Neural progenitor cell (in vitro differentiated cells): Measurements from ENCODE around the gene RNU1-4. TPM values are rescaled to one million over a fixed set of nuclear protein-coding genes. Genes with fewer than 3 reads are reported as not detected.
"Not testable (repeated sequence)": the region's sequence is repeated elsewhere in the genome, so short reads cannot be mapped to it uniquely, and the experiment has no call there.

ENCODE experiments used
- DNase-seq: peaks from one replicate; pipeline ENCODE4 v3.0.0-alpha.2; 2016; ENCODE audit warnings: low spot score
- H2AFZ ChIP-seq: fragments of 200-600 bp; sonication (generic); replicated peaks from 2 replicates; pipeline ENCODE4 v1.6.1; 2016; ENCODE audit warnings: antibody characterized with exemption
- H3F3A ChIP-seq: fragments of 200-600 bp; sonication (generic); 2 replicates; pipeline ENCODE4 v1.6.1; 2016; ENCODE audit warnings: antibody characterized with exemption, low read depth
- H3K27ac ChIP-seq: fragments of 200-600 bp; sonication (generic); 2 replicates; pipeline ENCODE4 v1.5.1; 2016; ENCODE audit warnings: mild to moderate bottlenecking
- H3K27me3 ChIP-seq: fragments of 200-600 bp; sonication (generic); 2 replicates; pipeline ENCODE4 v1.6.1; 2016; ENCODE audit warnings: mild to moderate bottlenecking, moderate library complexity
- H3K36me3 ChIP-seq: fragments of 200-600 bp; sonication (generic); 2 replicates; pipeline ENCODE4 v1.5.1; 2016
- H3K4me1 ChIP-seq: fragments of 200-600 bp; sonication (generic); 2 replicates; pipeline ENCODE4 v1.6.1; 2016; ENCODE audit warnings: mixed run types
- H3K4me2 ChIP-seq: fragments of 200-600 bp; sonication (generic); 2 replicates; pipeline ENCODE4 v1.6.1; 2016
- H3K4me3 ChIP-seq: fragments of 200-600 bp; sonication (generic); 2 replicates; pipeline ENCODE4 v1.5.1; 2016
- H3K79me2 ChIP-seq: fragments of 200-600 bp; sonication (generic); 2 replicates; pipeline ENCODE4 v1.6.1; 2016; ENCODE audit warnings: low read depth
- H3K9ac ChIP-seq: fragments of 200-600 bp; sonication (generic); 2 replicates; pipeline ENCODE4 v1.6.1; 2016
- H3K9me3 ChIP-seq: fragments of 200-600 bp; sonication (generic); 2 replicates; pipeline ENCODE4 v1.5.1; 2016; ENCODE audit warnings: low read depth
- H4K20me1 ChIP-seq: fragments of 200-600 bp; sonication (generic); 2 replicates; pipeline ENCODE4 v1.6.1; 2016; ENCODE audit warnings: low read depth
- H3K27ac Mint-ChIP-seq: 3 replicates; pipeline ENCODE4 v1.8.0; 2021; ENCODE audit warnings: mixed read lengths
- H3K27me3 Mint-ChIP-seq: 2 replicates; pipeline ENCODE4 v1.8.0; 2022; ENCODE audit warnings: low read depth, mild to moderate bottlenecking, inconsistent platforms, moderate library complexity, mixed read lengths; ENCODE audit not compliant: insufficient read depth
- H3K36me3 Mint-ChIP-seq: 3 replicates; pipeline ENCODE4 v1.8.0; 2021; ENCODE audit warnings: mixed read lengths
- H3K4me1 Mint-ChIP-seq: 3 replicates; pipeline ENCODE4 v1.8.0; 2021; ENCODE audit warnings: mixed read lengths
- H3K4me3 Mint-ChIP-seq: 3 replicates; pipeline ENCODE4 v1.8.0; 2021; ENCODE audit warnings: mild to moderate bottlenecking, moderate library complexity, mixed read lengths
- H3K9me3 Mint-ChIP-seq: 3 replicates; pipeline ENCODE4 v1.8.0; 2020; ENCODE audit warnings: mixed read lengths
- CTCF ChIP-seq: fragments of 200-600 bp; sonication (generic); IDR thresholded peaks from 2 replicates; pipeline ENCODE4 v1.5.1; 2017; ENCODE audit warnings: antibody characterized with exemption, mild to moderate bottlenecking
- EZH2 ChIP-seq: fragments of 200-600 bp; sonication (generic); IDR thresholded peaks from 2 replicates; pipeline ENCODE4 v1.6.1; 2017; ENCODE audit warnings: antibody characterized with exemption, mild to moderate bottlenecking, moderate library complexity
- EZH2phosphoT487 ChIP-seq: fragments of 200-600 bp; sonication (generic); IDR thresholded peaks from 2 replicates; pipeline ENCODE4 v1.6.1; 2017; ENCODE audit warnings: antibody characterized with exemption
- total RNA-seq: library from RNA; depleted of rRNA; stranded (reverse); fragments of >200 nt; gene quantifications from 2 replicates; pipeline ENCODE4 v1.2.3, GENCODE V29; 2015; ENCODE audit warnings: low replicate concordance

Gene RNU1-4
- total RNA-seq, 1 donor from 2014 or later: under 0.01 TPM

- H3K4me3 Mint-ChIP-seq, H3K36me3 Mint-ChIP-seq, H3K4me3 ChIP-seq, H3K9me3 ChIP-seq, H3K4me2 ChIP-seq, H4K20me1 ChIP-seq, H3K9me3 Mint-ChIP-seq, DNase-seq, H3K27me3 Mint-ChIP-seq, H3K27ac Mint-ChIP-seq, H3F3A ChIP-seq, H3K79me2 ChIP-seq, H3K27me3 ChIP-seq, H3K27ac ChIP-seq, H2AFZ ChIP-seq, H3K36me3 ChIP-seq, H3K9ac ChIP-seq, H3K4me1 ChIP-seq: not testable (repeated sequence)
- peaks cover 11% of the 10 kb centered on the region for H3K4me1 Mint-ChIP-seq
These were observed 27.3 kb upstream of the RNU1-4 start for GRCh38 chr1:16712984-16713383.

GRCh38 chr1:16713480-16713879 is 26.8 kb upstream of the RNU1-4 start:
- not testable (repeated sequence) for H4K20me1 ChIP-seq, DNase-seq, H3K27me3 Mint-ChIP-seq, H3K27me3 ChIP-seq, H3K36me3 Mint-ChIP-seq, H3K4me3 Mint-ChIP-seq, H3K4me1 ChIP-seq, H3K9me3 Mint-ChIP-seq, H3K27ac ChIP-seq, H3K4me2 ChIP-seq, H3K9ac ChIP-seq, H3K36me3 ChIP-seq, H3K79me2 ChIP-seq, H3K4me3 ChIP-seq, H3K9me3 ChIP-seq, H2AFZ ChIP-seq, H3K27ac Mint-ChIP-seq, H3F3A ChIP-seq
- H3K4me1 Mint-ChIP-seq: peaks cover 12% of the 10 kb centered on the region

- Histone ChIP-seq H3K36me3 (no peaks in the 10 kb centered on the region), H3K9me3 (no peaks in the 10 kb centered on the region), H3K9ac (no peak overlapping the region), H2AFZ (no peak overlapping the region), H3K79me2 (no peaks in the 10 kb centered on the region), H3K27ac (no peak overlapping the region), H4K20me1 (no peaks in the 10 kb centered on the region), H3K4me3 (no peak overlapping the region), H3K4me1 (no peaks in the 10 kb centered on the region), H3K27me3 (no peaks in the 10 kb centered on the region), H3K4me2 (no peak overlapping the region), H3F3A (no peaks in the 10 kb centered on the region)
- Mint-ChIP-seq H3K4me3 (peak overlapping the region; percentile 21), H3K36me3 (no peaks in the 10 kb centered on the region), H3K9me3 (no peaks in the 10 kb centered on the region), H3K4me1 (peaks cover 25% of the 10 kb centered on the region), H3K27ac (peak overlapping the region; percentile 84), H3K27me3 (peaks cover 5% of the 10 kb centered on the region)
- TF ChIP-seq CTCF (no peak), EZH2phosphoT487 (no peak), EZH2 (no peak)
- DNase-seq: no peak
These were observed 23.5 kb upstream of the RNU1-4 start for GRCh38 chr1:16716691-16717335.

GRCh38 chr1:16717336-16718098 is 22.8 kb upstream of the RNU1-4 start:
- no peak overlapping the region for H2AFZ ChIP-seq
- H3K36me3 ChIP-seq: no peaks in the 10 kb centered on the region
- H3K9me3 ChIP-seq: no peaks in the 10 kb centered on the region
- Mint-ChIP-seq H3K4me3 (peak overlapping the region; percentile 46), H3K36me3 (no peaks in the 10 kb centered on the region), H3K9me3 (no peaks in the 10 kb centered on the region), H3K27ac (peak overlapping the region; percentile 84), H3K4me1 (peaks cover 29% of the 10 kb centered on the region), H3K27me3 (peaks cover 5% of the 10 kb centered on the region)
- H3K4me1 ChIP-seq: no peaks in the 10 kb centered on the region
- no peak overlapping the region for H3K4me2 ChIP-seq
- no peaks in the 10 kb centered on the region for H3K79me2 ChIP-seq
- no peak overlapping the region for H3K4me3 ChIP-seq
- no peaks in the 10 kb centered on the region for H3K27me3 ChIP-seq
- no peaks in the 10 kb centered on the region for H3F3A ChIP-seq
- H4K20me1 ChIP-seq: no peaks in the 10 kb centered on the region
- TF ChIP-seq EZH2phosphoT487: no peak
- TF ChIP-seq CTCF: no peak
- TF ChIP-seq EZH2: no peak
- no peak overlapping the region for H3K9ac ChIP-seq
- no peak overlapping the region for H3K27ac ChIP-seq
- DNase-seq: peak; percentile 1

- peak overlapping the region; percentile 84 for H3K27ac Mint-ChIP-seq
- H3K9me3 Mint-ChIP-seq, H3K36me3 ChIP-seq, H3K36me3 Mint-ChIP-seq, H3K9me3 ChIP-seq, H3K4me3 Mint-ChIP-seq, H3K4me1 ChIP-seq, H3K27me3 ChIP-seq, H3K79me2 ChIP-seq, H3K27ac ChIP-seq, H3F3A ChIP-seq, H2AFZ ChIP-seq, H3K9ac ChIP-seq, H3K27me3 Mint-ChIP-seq, H3K4me3 ChIP-seq, H3K4me2 ChIP-seq, H4K20me1 ChIP-seq: not testable (repeated sequence)
- peak; percentile 1 for DNase-seq
- peaks cover 29% of the 10 kb centered on the region for H3K4me1 Mint-ChIP-seq
These were observed 22.0 kb upstream of the RNU1-4 start for GRCh38 chr1:16718099-16718907.
